H1 (cell line): Measurements from ENCODE around the gene COQ9. TPM values are rescaled to one million over a fixed set of nuclear protein-coding genes. Genes with fewer than 3 reads are reported as not detected.

Experiments used
- CTCF ChIA-PET: fragments of 300-600 bp; sonication (Branson Sonifier 250); formaldehyde crosslinking; loops from one replicate; lab custom pipeline; 2021; ENCODE audit not compliant: partially characterized antibody; lab: Charles Lee
- POLR2A ChIA-PET: fragments of 300-600 bp; sonication (Branson Sonifier 250); formaldehyde crosslinking; loops from one replicate; lab custom pipeline; 2021; ENCODE audit warnings: inconsistent platforms; ENCODE audit not compliant: partially characterized antibody; lab: Charles Lee
- DNase-seq, 2 experiments: peaks; one replicate each; pipeline versions ENCODE4 v3.0.0 to v3.0.0-alpha.2; 2010 to 2022; ENCODE audit warnings: low spot score in 2 of 2, low read depth in 1 of 2, mixed read lengths in 1 of 2
- FAIRE-seq: peaks from 2 replicates; lab custom pipeline; 2011; peaks lifted over from hg19 to GRCh38; lab: Jason Lieb, UNC
- H2AFZ ChIP-seq: 2 replicates; pipeline ENCODE4 v1.8.1; 2012; ENCODE audit warnings: low read length, inconsistent platforms
- H2AK5ac ChIP-seq: 2 replicates; pipeline ENCODE4 v1.6.1; 2013; ENCODE audit warnings: low read depth, low read length
- H2BK120ac ChIP-seq: replicated peaks from 2 replicates; pipeline ENCODE3; 2013; ENCODE audit warnings: low read depth, low read length, inconsistent platforms
- H2BK12ac ChIP-seq: 2 replicates; pipeline ENCODE4 v1.6.1; 2013; ENCODE audit warnings: low read depth, low read length
- H2BK15ac ChIP-seq: 2 replicates; pipeline ENCODE4 v1.6.1; 2013; ENCODE audit warnings: low read length
- H2BK20ac ChIP-seq: 2 replicates; pipeline ENCODE4 v1.6.1; 2013; ENCODE audit warnings: low read length
- H2BK5ac ChIP-seq: 2 replicates; pipeline ENCODE4 v1.6.1; 2013; ENCODE audit warnings: low read depth, low read length
- H3K14ac ChIP-seq: 2 replicates; pipeline ENCODE4 v1.6.1; 2013; ENCODE audit warnings: inconsistent platforms; ENCODE audit not compliant: insufficient read length
- H3K18ac ChIP-seq: 2 replicates; pipeline ENCODE4 v1.6.1; 2013; ENCODE audit warnings: low read length; ENCODE audit errors: extremely low read depth
- H3K23ac ChIP-seq: 2 replicates; pipeline ENCODE4 v1.6.1; 2013; ENCODE audit warnings: inconsistent platforms; ENCODE audit not compliant: insufficient read length
- H3K23me2 ChIP-seq: 2 replicates; pipeline ENCODE4 v1.6.1; 2013; ENCODE audit warnings: low read depth, low read length
- H3K27ac ChIP-seq: 2 replicates; pipeline ENCODE4 v1.6.1; 2011; ENCODE audit warnings: low read depth, low read length, inconsistent platforms
- H3K27me3 ChIP-seq, 4 experiments: replicated peaks in 1 of 4; 1 replicate in 1 of 4; 2 replicates in 3 of 4; pipeline versions ENCODE4 v1.6.1 to v1.8.1; 2011 to 2013; ENCODE audit warnings: low read length in 3 of 4, mild to moderate bottlenecking in 3 of 4, inconsistent platforms in 2 of 4, mixed read lengths in 2 of 4, moderate library complexity in 1 of 4; ENCODE audit not compliant: control insufficient read depth in 3 of 4, insufficient read depth in 3 of 4; ENCODE audit errors: extremely low read depth in 1 of 4
- H3K36me3 ChIP-seq, 4 experiments: 2 replicates each; pipeline versions ENCODE4 v1.6.1 to v1.8.1; 2011 to 2013; ENCODE audit warnings: mild to moderate bottlenecking in 4 of 4, low read length in 3 of 4, moderate library complexity in 2 of 4, control low read depth in 1 of 4, inconsistent platforms in 1 of 4; ENCODE audit not compliant: insufficient read depth in 4 of 4, control insufficient read depth in 2 of 4
- H3K4ac ChIP-seq: replicated peaks from 2 replicates; pipeline ENCODE3; 2013; ENCODE audit warnings: low read length, low read depth, mixed read lengths, inconsistent platforms; ENCODE audit not compliant: insufficient read length
- H3K4me1 ChIP-seq, 4 experiments: replicated peaks in 1 of 4; 1 replicate in 1 of 4; 2 replicates in 3 of 4; pipeline versions ENCODE4 v1.6.1 to v1.8.1; 2011 to 2013; ENCODE audit warnings: low read length in 3 of 4, inconsistent platforms in 2 of 4, mixed read lengths in 1 of 4; ENCODE audit not compliant: insufficient read depth in 4 of 4, control insufficient read depth in 3 of 4
- H3K4me2 ChIP-seq, 2 experiments: 2 replicates each; pipeline versions ENCODE4 v1.6.1 to v1.8.1; 2011 to 2013; ENCODE audit warnings: low read depth in 2 of 2, low read length in 2 of 2, control low read depth in 1 of 2, inconsistent platforms in 1 of 2, mild to moderate bottlenecking in 1 of 2; ENCODE audit not compliant: insufficient read depth in 1 of 2
- H3K4me3 ChIP-seq, 4 experiments: fragments of 200-600, 300-600 bp in 1 of 4; sonication (generic), shearing (Covaris generic), sonication (Bioruptor Twin) in 1 of 4; 2 replicates each; pipeline versions ENCODE4 v1.5.1 to v1.8.1; 2011 to 2016; ENCODE audit warnings: low read length in 4 of 4, low read depth in 3 of 4, control low read depth in 2 of 4, inconsistent platforms in 2 of 4, mild to moderate bottlenecking in 2 of 4, mixed read lengths in 1 of 4, moderate library complexity in 1 of 4; ENCODE audit not compliant: insufficient read depth in 2 of 4; ENCODE audit errors: extremely low read depth in 1 of 4
- H3K56ac ChIP-seq: replicated peaks from 2 replicates; pipeline ENCODE3; 2013; ENCODE audit warnings: low read depth, mild to moderate bottlenecking, mixed read lengths, low read length, inconsistent platforms; ENCODE audit not compliant: insufficient read length
- H3K79me1 ChIP-seq: 2 replicates; pipeline ENCODE4 v1.6.1; 2013; ENCODE audit warnings: low read depth, low read length, control low read depth
- H3K79me2 ChIP-seq, 2 experiments: 2 replicates each; pipeline versions ENCODE4 v1.6.1 to v1.8.1; 2012 to 2013; ENCODE audit warnings: low read length in 2 of 2, mild to moderate bottlenecking in 2 of 2, inconsistent platforms in 1 of 2; ENCODE audit not compliant: insufficient read depth in 2 of 2, control insufficient read depth in 1 of 2
- H3K9ac ChIP-seq, 4 experiments: replicated peaks in 1 of 4; 1 replicate in 1 of 4; 2 replicates in 3 of 4; pipeline versions ENCODE4 v1.6.1 to v1.8.1; 2011 to 2013; ENCODE audit warnings: low read depth in 3 of 4, low read length in 3 of 4, control low read depth in 2 of 4, mild to moderate bottlenecking in 2 of 4, moderate library complexity in 2 of 4, inconsistent platforms in 1 of 4; ENCODE audit errors: extremely low read depth in 1 of 4
- H3K9me3 ChIP-seq, 2 experiments: 2 replicates each; pipeline versions ENCODE4 v1.6.1 to v1.8.1; 2012 to 2013; ENCODE audit warnings: mild to moderate bottlenecking in 2 of 2, moderate library complexity in 2 of 2, control low read depth in 1 of 2, inconsistent platforms in 1 of 2, low read depth in 1 of 2, low read length in 1 of 2, mixed read lengths in 1 of 2; ENCODE audit not compliant: insufficient read depth in 2 of 2
- H4K20me1 ChIP-seq, 2 experiments: replicated peaks in 1 of 2; 2 replicates each; pipeline versions ENCODE3 to v1.8.1; 2011 to 2013; ENCODE audit warnings: inconsistent platforms in 2 of 2, low read length in 2 of 2, mild to moderate bottlenecking in 1 of 2; ENCODE audit not compliant: insufficient read depth in 2 of 2, control insufficient read depth in 1 of 2
- H4K5ac ChIP-seq: 2 replicates; pipeline ENCODE4 v1.6.1; 2013; ENCODE audit warnings: low read length, low read depth, mixed read lengths, inconsistent platforms; ENCODE audit not compliant: insufficient read length
- H4K8ac ChIP-seq: 2 replicates; pipeline ENCODE4 v1.8.0; 2013; ENCODE audit warnings: mild to moderate bottlenecking, moderate library complexity, low read length, inconsistent platforms; ENCODE audit not compliant: insufficient read depth; ENCODE audit errors: extremely low read depth
- H4K91ac ChIP-seq: replicated peaks from 2 replicates; pipeline ENCODE3; 2013; ENCODE audit warnings: low read length, mixed read lengths, inconsistent platforms; ENCODE audit not compliant: insufficient read length
- CEBPB ChIP-seq: IDR thresholded peaks from 2 replicates; pipeline ENCODE4 v1.6.1; 2012; ENCODE audit warnings: low read depth, low read length
- CHD2 ChIP-seq: IDR thresholded peaks from 2 replicates; pipeline ENCODE4 v1.6.1; 2012; ENCODE audit warnings: low read length, improper control_type of control experiment
- EGR1 ChIP-seq: IDR thresholded peaks from 2 replicates; pipeline ENCODE4 v1.6.1; 2011; ENCODE audit warnings: low read depth, low read length, borderline replicate concordance
- EP300 ChIP-seq, 2 experiments: IDR thresholded peaks; 1 replicate in 1 of 2; 2 replicates in 1 of 2; pipeline ENCODE4 v1.6.1; 2011 to 2012; ENCODE audit warnings: low read depth in 2 of 2, low read length in 2 of 2, mild to moderate bottlenecking in 2 of 2, borderline replicate concordance in 1 of 2, inconsistent platforms in 1 of 2, moderate library complexity in 1 of 2
- HDAC2 ChIP-seq, 2 experiments: fragments of 300-600 bp in 1 of 2; sonication (generic) in 1 of 2; IDR thresholded peaks; 2 replicates each; pipeline ENCODE4 v1.6.1; 2011 to 2012; ENCODE audit warnings: low read depth in 2 of 2, low read length in 2 of 2, mild to moderate bottlenecking in 2 of 2, moderate library complexity in 2 of 2, borderline replicate concordance in 1 of 2, inconsistent platforms in 1 of 2
- HDAC6 ChIP-seq: IDR thresholded peaks from one replicate; pipeline ENCODE4 v1.7.1; 2012; ENCODE audit warnings: low read depth, mild to moderate bottlenecking, inconsistent platforms, low read length, moderate library complexity
- KDM4A ChIP-seq: IDR thresholded peaks from one replicate; pipeline ENCODE4 v1.7.1; 2012; ENCODE audit warnings: low read depth, mild to moderate bottlenecking, moderate library complexity, low read length, inconsistent platforms; ENCODE audit not compliant: severe bottlenecking
- MAFK ChIP-seq: IDR thresholded peaks from 2 replicates; pipeline ENCODE4 v1.6.1; 2012; ENCODE audit warnings: low read depth, mild to moderate bottlenecking, improper control_type of control experiment, low read length
- RBBP5 ChIP-seq: IDR thresholded peaks from 2 replicates; pipeline ENCODE4 v1.7.1; 2012; ENCODE audit warnings: low read depth, mild to moderate bottlenecking, inconsistent platforms, low read length, moderate library complexity, borderline replicate concordance
- SP4 ChIP-seq: IDR thresholded peaks from 2 replicates; pipeline ENCODE4 v1.6.1; 2012; ENCODE audit warnings: low read length, inconsistent platforms
- SRF ChIP-seq: IDR thresholded peaks from 2 replicates; pipeline ENCODE4 v1.6.1; 2011; ENCODE audit warnings: mild to moderate bottlenecking, low read depth, low read length, moderate library complexity
- TAF1 ChIP-seq: IDR thresholded peaks from 2 replicates; pipeline ENCODE4 v1.6.1; 2011; ENCODE audit warnings: mild to moderate bottlenecking, low read depth, low read length
- TCF12 ChIP-seq: IDR thresholded peaks from 2 replicates; pipeline ENCODE4 v1.6.1; 2011; ENCODE audit warnings: low read depth, mild to moderate bottlenecking, low read length
- YY1 ChIP-seq: IDR thresholded peaks from 2 replicates; pipeline ENCODE4 v1.6.1; 2011; ENCODE audit warnings: low read depth, mild to moderate bottlenecking, low read length
- WGBS, 2 experiments: shearing (Covaris generic) in 1 of 2; methylation state at CpG; one replicate each; pipeline versions ENCODE4 v1.1.6 to v1.1.7; 2013 to 2015; ENCODE audit warnings: low lambda C conversion rate in 2 of 2, mixed read lengths in 2 of 2, inconsistent platforms in 1 of 2, low coverage in 1 of 2, missing lambda C conversion rate in 1 of 2; ENCODE audit not compliant: insufficient replicate concordance in 2 of 2, insufficient coverage in 1 of 2, insufficient read length in 1 of 2; ENCODE audit errors: extremely low coverage in 1 of 2, missing lambda C conversion rate in 1 of 2; 5-methylcytosine and 5-hydroxymethylcytosine counted together
- polyA plus RNA-seq, 7 experiments: library from polyadenylated mRNA; depleted of rRNA in 3 of 7; stranded (reverse) in 5 of 7; unstranded in 2 of 7; fragments of >200 nt in 5 of 7; fragments of 200-250 nt in 2 of 7; gene quantifications; 1 replicate in 5 of 7; 2 replicates in 1 of 7; 4 replicates in 1 of 7; pipeline versions ENCODE4 v1.2.1 to v1.2.3, GENCODE V29; 2011 to 2013; ENCODE audit warnings: missing spikeins in 2 of 7, mixed read lengths in 2 of 7
- total RNA-seq: library from RNA; stranded (reverse); fragmentation: NEBNext Ultra II Directional; extraction: Animal tissue kit (Norgen Biotek cat#: 25700); gene quantifications from 2 replicates; pipeline ENCODE4 v1.2.1, GENCODE V29; 2021
- TF ChIP-seq, protein P1 (sequence below): IDR thresholded peaks from 2 replicates; pipeline ENCODE4 v1.6.1; 2012; ENCODE audit warnings: inconsistent platforms

The COQ9 gene
- total and polyA plus RNA-seq, 2 of the 8 experiments (the other 6 are each of a cell fraction or from before 2014, with no cell fraction given) = 33.3 to 60.3 TPM

DNA sequence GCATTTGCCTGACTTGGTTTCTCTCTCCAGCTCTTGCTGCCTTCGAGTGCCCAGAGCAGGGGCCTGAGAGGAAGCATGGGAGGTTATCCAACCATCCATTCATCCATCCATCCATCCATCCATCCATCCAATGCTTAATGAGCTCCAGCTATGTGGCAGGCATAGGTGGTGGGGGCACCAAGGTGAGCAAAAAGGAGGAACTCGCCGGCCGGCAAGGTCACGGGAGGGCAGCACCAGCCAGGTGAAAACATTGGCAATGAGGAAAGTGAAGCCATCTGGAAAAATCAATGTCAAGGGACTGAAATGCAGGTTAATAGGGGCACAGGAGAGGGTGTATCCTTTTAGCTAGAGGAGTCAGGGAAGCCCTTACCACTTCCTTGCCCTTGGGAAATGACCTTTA is 57.2 kb downstream of the COQ9 start:
- H3K56ac ChIP-seq = no peak overlapping the region
- H3K23ac ChIP-seq = no peak overlapping the region
- no peaks in the 10 kb centered on the region for H3K36me3 ChIP-seq
- H3K79me1 ChIP-seq = no peaks in the 10 kb centered on the region; the same call in 1 of the 2 replicates
- ChIA-PET CTCF (interaction anchor here (1.2 to 8.8 kb wide), 4 partner anchors 9 to 58 kb away, joined by 3 to 89 read pairs (median 4); partner anchors contain the start of genes CIAPIN1 and COQ9), POLR2A (no interaction called here)
- no peak overlapping the region for H3K14ac ChIP-seq
- no peaks in the 10 kb centered on the region for H4K20me1 ChIP-seq
- WGBS, 2 experiments = 82% methylated on average over 5 of the region's 5 CpGs; no CpG with 5 or more reads in 1 of the 2 experiments
- H2BK5ac ChIP-seq = no peak overlapping the region
- peaks cover 0 to 17% (median 6%) of the 10 kb centered on the region in 4 experiments; a peak in 6 of 7 replicates for H3K4me1 ChIP-seq
- no peak overlapping the region for H3K4me3 ChIP-seq
- H3K4me2 ChIP-seq = no peak overlapping the region
- no peak overlapping the region for H2BK120ac ChIP-seq
- no peak overlapping the region for H4K5ac ChIP-seq
- no peak overlapping the region for H2BK20ac ChIP-seq
- H3K79me2 ChIP-seq = no peaks in the 10 kb centered on the region
- no peak overlapping the region for H4K8ac ChIP-seq
- no peak overlapping the region for H3K18ac ChIP-seq
- H2AK5ac ChIP-seq = no peak overlapping the region
- no peak overlapping the region for H3K27ac ChIP-seq
- H3K23me2 ChIP-seq = peaks cover 2% of the 10 kb centered on the region; the same call in 1 of the 2 replicates
- H3K4ac ChIP-seq = no peak overlapping the region
- no peak for FAIRE-seq
- H3K9me3 ChIP-seq = no peaks in the 10 kb centered on the region
- H3K9ac ChIP-seq = no peak overlapping the region
- no peaks in the 10 kb centered on the region for H3K27me3 ChIP-seq
- H2BK15ac ChIP-seq = no peak overlapping the region
- H2AFZ ChIP-seq = no peak overlapping the region
- H2BK12ac ChIP-seq = no peak overlapping the region
- no peak overlapping the region for H4K91ac ChIP-seq
- no peak for DNase-seq
- TF ChIP-seq CEBPB = no peak
- no peak for TF ChIP-seq SRF
- TF ChIP-seq MAFK = no peak
- no peak for TF ChIP-seq KDM4A
- no peak for TF ChIP-seq TAF1
- TF ChIP-seq YY1 = no peak
- TF ChIP-seq EGR1 = no peak
- TF ChIP-seq RBBP5 = no peak
- no peak for TF ChIP-seq TCF12
- TF ChIP-seq CHD2 = no peak
- no peak for TF ChIP-seq HDAC6
- no peak for TF ChIP-seq HDAC2 (IDR thresholded peaks at IDR 0.05; ENCODE audit: borderline replicate concordance in 1 of 2, low read depth in 2 of 2, low read length in 2 of 2)
- TF ChIP-seq, protein P1, sequence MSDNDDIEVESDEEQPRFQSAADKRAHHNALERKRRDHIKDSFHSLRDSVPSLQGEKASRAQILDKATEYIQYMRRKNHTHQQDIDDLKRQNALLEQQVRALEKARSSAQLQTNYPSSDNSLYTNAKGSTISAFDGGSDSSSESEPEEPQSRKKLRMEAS = no peak
- TF ChIP-seq EP300 (IDR thresholded peaks at IDR 0.05; ENCODE audit: borderline replicate concordance in 1 of 2, low read depth in 2 of 2, low read length in 2 of 2) = no peak
- no peak for TF ChIP-seq SP4
